Coronary artery (tissue), 2 donors: ENCODE results near the gene SLFN12.
A peak's percentile ranks its signal among the peaks of the same experiment; 100 is the strongest.
"Not testable (repeated sequence)": the region's sequence is repeated elsewhere in the genome, so short reads cannot be mapped to it uniquely, and the experiment has no call there.

Source experiments
- DNase-seq: peaks from one replicate; pipeline ENCODE4 v3.0.0-alpha.2; 2017; ENCODE audit warnings: low spot score
- H3K27ac ChIP-seq, 2 donors: fragments of 200-600 bp; sonication (generic); one replicate each; pipeline ENCODE4 v1.5.1; 2016 to 2019
- H3K4me3 ChIP-seq: fragments of 200-600 bp; sonication (generic); 2 replicates; pipeline ENCODE4 v1.5.1; 2016; ENCODE audit warnings: mild to moderate bottlenecking, moderate library complexity
- CTCF ChIP-seq: fragments of 200-600 bp; sonication (generic); IDR thresholded peaks from one replicate; pipeline ENCODE4 v1.5.1; 2019; ENCODE audit warnings: antibody characterized with exemption

Gene SLFN12

GRCh38 chr17:35407531-35407930 lies 24.8 kb downstream of the SLFN12 start:
- no peak for DNase-seq
- no peak overlapping the region for H3K27ac ChIP-seq
- no peak overlapping the region for H3K4me3 ChIP-seq
- TF ChIP-seq CTCF, result no peak

DNA sequence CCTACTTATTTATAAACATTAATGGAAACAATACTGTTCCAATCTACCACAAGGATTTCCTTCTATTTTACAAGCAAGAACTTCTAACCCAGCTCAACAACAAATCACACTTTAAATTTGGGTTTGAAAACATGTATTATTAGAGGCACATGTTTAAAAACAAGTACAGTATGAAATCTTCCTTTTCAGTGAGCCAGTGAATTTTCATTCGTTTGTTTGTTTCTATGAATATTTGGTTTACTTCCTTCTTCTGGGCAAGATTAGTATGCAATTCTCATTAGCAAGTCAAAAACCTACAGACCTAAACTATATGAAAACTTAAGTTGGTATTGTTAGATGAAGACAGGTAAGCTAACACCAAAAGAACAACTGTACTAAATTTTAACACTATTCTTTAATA lies 25.7 kb downstream of the SLFN12 start:
- Histone ChIP-seq H3K4me3 (no peak overlapping the region), H3K27ac (no peak overlapping the region)
- no peak for DNase-seq
- no peak for TF ChIP-seq CTCF

- no peak overlapping the region for H3K4me3 ChIP-seq
- TF ChIP-seq CTCF, result no peak
- DNase-seq, result no peak
- no peak overlapping the region for H3K27ac ChIP-seq
These were observed 27.9 kb downstream of the SLFN12 start for GRCh38 chr17:35404360-35404759.

GRCh38 chr17:35393783-35394182 lies 38.5 kb downstream of the SLFN12 start:
- not testable (repeated sequence) for H3K27ac ChIP-seq, DNase-seq, H3K4me3 ChIP-seq

DNA sequence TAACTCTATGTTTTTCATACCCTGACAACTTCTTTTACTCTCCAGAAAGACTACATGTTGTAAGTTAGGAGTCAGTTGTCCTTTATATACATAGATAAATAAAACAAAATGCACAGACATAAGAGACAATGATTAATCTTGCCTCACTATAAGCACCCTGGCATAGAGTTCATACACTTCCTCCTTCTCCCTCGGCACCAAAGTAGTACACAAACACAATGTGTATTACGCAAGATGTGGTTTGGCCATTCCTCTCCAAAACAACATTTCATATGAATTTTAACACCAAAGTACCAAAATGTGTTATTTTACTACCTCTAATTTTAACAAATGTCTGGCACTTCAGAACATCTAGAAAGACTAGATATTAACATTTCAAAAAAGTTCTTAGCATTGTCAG lies 41.6 kb downstream of the SLFN12 start:
- no peak for DNase-seq
- TF ChIP-seq CTCF, result no peak
- Histone ChIP-seq H3K4me3 (no peak overlapping the region), H3K27ac (no peak overlapping the region)

DNA sequence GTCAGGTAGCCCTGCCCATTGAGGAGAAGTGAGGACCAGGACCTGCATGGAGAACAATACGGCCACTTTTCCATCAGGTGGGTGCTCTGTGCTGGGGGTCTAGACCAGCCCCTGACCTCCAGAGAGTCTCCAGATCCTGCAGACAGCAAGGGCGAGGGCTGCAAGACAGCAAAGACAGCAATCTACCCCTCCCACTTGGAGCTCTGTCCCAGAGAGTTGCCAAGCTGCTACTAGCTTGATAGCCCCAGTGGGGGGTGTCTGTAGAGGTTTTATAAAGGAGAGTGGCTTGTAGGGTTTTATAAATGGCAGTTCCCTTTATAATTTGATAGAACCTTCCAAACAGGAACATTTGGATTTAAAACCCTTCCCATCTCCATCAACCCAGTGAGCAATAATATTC lies 42.1 kb downstream of the SLFN12 start:
- Histone ChIP-seq H3K4me3 (no peak overlapping the region), H3K27ac (no peak overlapping the region)
- DNase-seq, result no peak
- TF ChIP-seq CTCF, result no peak

DNA sequence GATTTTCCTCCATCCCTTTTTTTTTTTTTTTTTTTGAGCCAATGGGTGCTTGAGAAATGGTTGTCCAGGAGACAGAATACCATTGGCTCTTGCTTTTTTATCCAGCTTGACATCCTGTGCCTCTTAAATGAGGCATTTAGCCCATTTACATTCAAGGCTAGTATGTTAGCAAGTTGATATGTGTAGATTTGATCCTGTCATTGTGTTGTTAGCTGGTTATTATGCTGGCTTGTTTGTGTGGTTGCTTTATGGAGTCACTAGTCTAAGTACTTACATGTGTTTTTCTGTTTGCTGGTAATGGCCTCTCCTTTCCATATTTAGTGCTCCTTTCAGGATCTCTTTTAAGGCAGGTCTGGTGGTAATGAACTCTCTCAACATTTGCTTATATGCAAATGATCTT lies 44.8 kb downstream of the SLFN12 start:
- no peak for DNase-seq
- Histone ChIP-seq H3K27ac (no peak overlapping the region), H3K4me3 (no peak overlapping the region)
- no peak for TF ChIP-seq CTCF

- DNase-seq, result no peak
- Histone ChIP-seq H3K4me3 (no peak overlapping the region), H3K27ac (peak overlapping the region in 1 of 2 donors; percentile 10)
- TF ChIP-seq CTCF, result no peak
These were observed 54.6 kb downstream of the SLFN12 start for GRCh38 chr17:35377706-35378105.
